Upper lobe of right lung (tissue), 1 donor: ENCODE measurements around the gene ARHGAP21. TPM values are rescaled to one million over a fixed set of nuclear protein-coding genes. Genes with fewer than 3 reads are reported as not detected.
"Not testable (repeated sequence)": the region's sequence is repeated elsewhere in the genome, so short reads cannot be mapped to it uniquely, and the experiment has no call there.

Source experiments
- ATAC-seq: fragments of 200-7000 bp; cut with Tn5 transposase; one replicate; pipeline ENCODE4 v1.9.1; 2020; ENCODE audit warnings: mild to moderate bottlenecking, moderate library complexity
- DNase-seq: peaks from one replicate; pipeline ENCODE4 v3.0.0-alpha.2; 2020
- H3K27ac ChIP-seq: fragments of 200-600 bp; one replicate; pipeline ENCODE4 v1.8.0; 2022
- H3K27me3 ChIP-seq: fragments of 200-600 bp; one replicate; pipeline ENCODE4 v1.8.0; 2022; ENCODE audit warnings: mild to moderate bottlenecking
- H3K36me3 ChIP-seq: fragments of 200-600 bp; one replicate; pipeline ENCODE4 v1.8.0; 2022
- H3K4me1 ChIP-seq: fragments of 200-600 bp; one replicate; pipeline ENCODE4 v1.8.0; 2022
- H3K4me3 ChIP-seq: fragments of 200-600 bp; one replicate; pipeline ENCODE4 v1.8.0; 2022; ENCODE audit warnings: mild to moderate bottlenecking
- H3K9me3 ChIP-seq: fragments of 200-600 bp; one replicate; pipeline ENCODE4 v1.8.0; 2022
- CTCF ChIP-seq: fragments of 200-600 bp; IDR thresholded peaks from one replicate; pipeline ENCODE4 v1.8.0; 2022; ENCODE audit warnings: antibody characterized with exemption
- intact Hi-C: fragments of 100-400 bp; cut with DNase I; formaldehyde crosslinking; loops from one replicate; pipeline ENCODE4 v1.11.0; 2022
- total RNA-seq: library from RNA; stranded (reverse); fragmentation: NEBNext Ultra II Directional; extraction: Animal tissue kit (Norgen Biotek cat#: 25700); gene quantifications from one replicate; pipeline ENCODE4 v1.2.1, GENCODE V29; 2021
- donor health status: DM: no; HTN: yes; CAD: no; lungs with severe emphysema.

The ARHGAP21 gene
- total RNA-seq, 1 donor from 2014 or later: 85.0 TPM

GRCh38 chr10:24642921-24643678 is 80.6 kb downstream of the ARHGAP21 start:
- no peak for DNase-seq
- ATAC-seq: peak; percentile 96
- TF ChIP-seq CTCF: peak; percentile 80
- Histone ChIP-seq H3K9me3 (no peaks in the 10 kb centered on the region), H3K36me3 (no peaks in the 10 kb centered on the region), H3K4me1 (peaks cover 16% of the 10 kb centered on the region), H3K4me3 (no peak overlapping the region), H3K27me3 (no peaks in the 10 kb centered on the region), H3K27ac (no peak overlapping the region)
- intact Hi-C loops: no loop called here

GRCh38 chr10:24639124-24639523 is 84.6 kb downstream of the ARHGAP21 start:
- Histone ChIP-seq H3K36me3 (no peaks in the 10 kb centered on the region), H3K4me3 (no peak overlapping the region), H3K4me1 (peaks cover 13% of the 10 kb centered on the region), H3K27ac (no peak overlapping the region), H3K27me3 (no peaks in the 10 kb centered on the region), H3K9me3 (no peaks in the 10 kb centered on the region)
- ATAC-seq: no peak
- DNase-seq: no peak
- intact Hi-C loops: no loop called here
- no peak for TF ChIP-seq CTCF

- DNase-seq: no peak
- ATAC-seq: no peak
- Histone ChIP-seq H3K27me3 (no peaks in the 10 kb centered on the region), H3K36me3 (peaks cover 7% of the 10 kb centered on the region), H3K9me3 (no peaks in the 10 kb centered on the region), H3K4me3 (no peak overlapping the region), H3K27ac (no peak overlapping the region), H3K4me1 (no peaks in the 10 kb centered on the region)
- intact Hi-C loops: no loop called here
- TF ChIP-seq CTCF: no peak
These were observed 97.9 kb downstream of the ARHGAP21 start for GRCh38 chr10:24625778-24626177.

GRCh38 chr10:24623383-24623782 is 100.3 kb downstream of the ARHGAP21 start:
- Histone ChIP-seq H3K27ac (no peak overlapping the region), H3K27me3 (no peaks in the 10 kb centered on the region), H3K36me3 (peaks cover 17% of the 10 kb centered on the region), H3K9me3 (no peaks in the 10 kb centered on the region), H3K4me3 (no peak overlapping the region), H3K4me1 (no peaks in the 10 kb centered on the region)
- intact Hi-C loops: no loop called here
- no peak for TF ChIP-seq CTCF
- ATAC-seq (no peak), DNase-seq (no peak)

- H3K4me3 ChIP-seq: no peak overlapping the region
- no peaks in the 10 kb centered on the region for H3K4me1 ChIP-seq
- peak overlapping the region; percentile 4 for H3K27ac ChIP-seq
- no peaks in the 10 kb centered on the region for H3K27me3 ChIP-seq
- no peaks in the 10 kb centered on the region for H3K9me3 ChIP-seq
- no peak for TF ChIP-seq CTCF
- H3K36me3 ChIP-seq: peaks cover 19% of the 10 kb centered on the region
- no peak for ATAC-seq
- no peak for DNase-seq
- intact Hi-C loops: no loop called here
These were observed 100.8 kb downstream of the ARHGAP21 start for GRCh38 chr10:24622781-24623301.

GRCh38 chr10:24621035-24621795 is 102.5 kb downstream of the ARHGAP21 start:
- H3K4me1 ChIP-seq, intact Hi-C loops, DNase-seq, H3K27me3 ChIP-seq, H3K4me3 ChIP-seq, H3K27ac ChIP-seq, H3K9me3 ChIP-seq, ATAC-seq: not testable (repeated sequence)
- peaks cover 21% of the 10 kb centered on the region for H3K36me3 ChIP-seq

- intact Hi-C loops, DNase-seq, H3K4me3 ChIP-seq, H3K9me3 ChIP-seq, H3K27me3 ChIP-seq, H3K4me1 ChIP-seq, H3K27ac ChIP-seq: not testable (repeated sequence)
- peak; percentile 8 for ATAC-seq
- H3K36me3 ChIP-seq: peaks cover 21% of the 10 kb centered on the region
These were observed 103.7 kb downstream of the ARHGAP21 start for GRCh38 chr10:24619994-24620310.

GRCh38 chr10:24619291-24619993 is 104.2 kb downstream of the ARHGAP21 start:
- H3K4me1 ChIP-seq, intact Hi-C loops, DNase-seq, H3K27me3 ChIP-seq, H3K9me3 ChIP-seq, H3K27ac ChIP-seq, H3K4me3 ChIP-seq: not testable (repeated sequence)
- peaks cover 21% of the 10 kb centered on the region for H3K36me3 ChIP-seq
- ATAC-seq: peak; percentile 9
